Colonic mucosa (tissue), 4 donors: Measurements from ENCODE around the gene WDR33. TPM values are rescaled to one million over a fixed set of nuclear protein-coding genes. Genes with fewer than 3 reads are reported as not detected.

ENCODE experiments used
- DNase-seq: peaks from one replicate; pipeline ENCODE4 v3.0.0-alpha.2; 2020
- H3K27ac ChIP-seq: fragments of 200-600 bp; one replicate; pipeline ENCODE4 v1.8.0; 2021
- H3K27me3 ChIP-seq: fragments of 200-600 bp; one replicate; pipeline ENCODE4 v1.8.0; 2021
- H3K36me3 ChIP-seq: fragments of 200-600 bp; one replicate; pipeline ENCODE4 v1.8.0; 2021
- H3K4me1 ChIP-seq: fragments of 200-600 bp; one replicate; pipeline ENCODE4 v1.8.0; 2021; ENCODE audit warnings: mild to moderate bottlenecking
- H3K4me3 ChIP-seq: fragments of 200-600 bp; one replicate; pipeline ENCODE4 v1.8.0; 2021
- H3K9ac ChIP-seq, 2 donors: one replicate each; pipeline ENCODE4 v1.7.0; 2013; ENCODE audit warnings: control low read depth in 2 of 2, low read depth in 2 of 2, low read length in 2 of 2
- H3K9me3 ChIP-seq: fragments of 200-600 bp; one replicate; pipeline ENCODE4 v1.8.0; 2021
- intact Hi-C: fragments of 100-400 bp; cut with DNase I; formaldehyde crosslinking; loops from one replicate; pipeline ENCODE4 v1.14.1; 2022
- total RNA-seq, 2 donors: library from RNA; stranded (reverse); fragmentation: NEBNext Ultra II Directional in 1 of 2; extraction: Animal tissue kit (Norgen Biotek cat#: 25700) in 1 of 2; gene quantifications; one replicate each; pipeline ENCODE4 v1.2.1, GENCODE V29; 2021
- TF ChIP-seq, protein P1 (sequence below): fragments of 200-600 bp; IDR thresholded peaks from one replicate; pipeline ENCODE4 v1.8.0; 2022; ENCODE audit warnings: antibody characterized with exemption, mild to moderate bottlenecking
- donor health status: healthy.
- donor health status: DM: no; HTN: no; CAD: no.
- donor health status: DM: no; HTN: no; CAD: no.

WDR33 gene
- total RNA-seq, 2 donors from 2014 or later, result 48.1 to 59.4 TPM

DNA sequence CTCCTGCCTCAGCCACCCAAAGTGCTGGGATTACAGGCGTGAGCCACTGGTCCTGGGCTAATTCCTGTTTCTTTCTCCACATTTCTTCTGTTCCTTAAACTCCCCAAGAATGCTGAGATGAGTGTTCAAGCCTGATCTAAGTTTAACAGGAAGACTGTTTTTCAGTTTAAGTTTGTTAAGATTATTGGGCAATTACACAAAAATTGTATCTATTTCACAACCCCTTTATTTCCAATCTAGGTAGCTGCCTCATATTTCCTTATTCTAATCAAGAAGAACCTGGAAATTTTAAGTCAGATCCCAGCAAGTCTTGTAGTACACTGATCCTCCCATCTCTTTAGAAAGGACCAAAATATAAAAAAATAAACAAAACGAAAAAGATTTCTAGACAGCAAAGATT is 98.0 kb downstream of the WDR33 start:
- Histone ChIP-seq H3K27me3 (no peaks in the 10 kb centered on the region), H3K27ac (no peak overlapping the region), H3K36me3 (peaks cover 6% of the 10 kb centered on the region), H3K9ac (no peak overlapping the region), H3K4me3 (no peak overlapping the region), H3K9me3 (no peaks in the 10 kb centered on the region), H3K4me1 (no peaks in the 10 kb centered on the region)
- intact Hi-C loops, result loop anchor here (10.0 kb wide), 1 partner anchor 82 kb away; no protein-coding TSS in a partner anchor
- TF ChIP-seq, protein P1, sequence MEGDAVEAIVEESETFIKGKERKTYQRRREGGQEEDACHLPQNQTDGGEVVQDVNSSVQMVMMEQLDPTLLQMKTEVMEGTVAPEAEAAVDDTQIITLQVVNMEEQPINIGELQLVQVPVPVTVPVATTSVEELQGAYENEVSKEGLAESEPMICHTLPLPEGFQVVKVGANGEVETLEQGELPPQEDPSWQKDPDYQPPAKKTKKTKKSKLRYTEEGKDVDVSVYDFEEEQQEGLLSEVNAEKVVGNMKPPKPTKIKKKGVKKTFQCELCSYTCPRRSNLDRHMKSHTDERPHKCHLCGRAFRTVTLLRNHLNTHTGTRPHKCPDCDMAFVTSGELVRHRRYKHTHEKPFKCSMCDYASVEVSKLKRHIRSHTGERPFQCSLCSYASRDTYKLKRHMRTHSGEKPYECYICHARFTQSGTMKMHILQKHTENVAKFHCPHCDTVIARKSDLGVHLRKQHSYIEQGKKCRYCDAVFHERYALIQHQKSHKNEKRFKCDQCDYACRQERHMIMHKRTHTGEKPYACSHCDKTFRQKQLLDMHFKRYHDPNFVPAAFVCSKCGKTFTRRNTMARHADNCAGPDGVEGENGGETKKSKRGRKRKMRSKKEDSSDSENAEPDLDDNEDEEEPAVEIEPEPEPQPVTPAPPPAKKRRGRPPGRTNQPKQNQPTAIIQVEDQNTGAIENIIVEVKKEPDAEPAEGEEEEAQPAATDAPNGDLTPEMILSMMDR, result no peak
- DNase-seq, result no peak

DNA sequence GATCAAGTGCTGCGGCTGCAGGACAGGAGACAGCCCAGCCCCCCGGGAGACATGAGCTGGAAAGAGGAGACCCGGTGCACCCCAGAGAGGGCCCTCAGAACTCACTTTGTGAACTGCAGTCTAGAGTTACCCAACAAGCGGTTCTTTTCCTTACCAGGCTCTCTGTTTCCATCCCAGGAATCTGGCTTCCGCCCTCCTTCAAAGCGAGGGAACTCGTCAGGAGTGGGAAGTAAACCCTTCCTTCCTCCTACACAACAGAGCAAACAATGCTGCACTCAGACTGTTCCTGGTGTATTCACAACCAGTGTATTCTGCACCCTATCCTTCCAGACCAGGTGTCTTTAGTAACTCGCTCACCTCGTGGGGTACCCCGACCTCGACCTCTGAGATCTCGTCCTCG is 101.6 kb downstream of the WDR33 start:
- Histone ChIP-seq H3K36me3 (peaks cover 9% of the 10 kb centered on the region), H3K4me3 (no peak overlapping the region), H3K4me1 (no peaks in the 10 kb centered on the region), H3K27me3 (no peaks in the 10 kb centered on the region), H3K27ac (no peak overlapping the region), H3K9me3 (no peaks in the 10 kb centered on the region), H3K9ac (no peak overlapping the region)
- intact Hi-C loops, result no loop called here
- TF ChIP-seq, protein P1, result no peak
- no peak for DNase-seq

DNA sequence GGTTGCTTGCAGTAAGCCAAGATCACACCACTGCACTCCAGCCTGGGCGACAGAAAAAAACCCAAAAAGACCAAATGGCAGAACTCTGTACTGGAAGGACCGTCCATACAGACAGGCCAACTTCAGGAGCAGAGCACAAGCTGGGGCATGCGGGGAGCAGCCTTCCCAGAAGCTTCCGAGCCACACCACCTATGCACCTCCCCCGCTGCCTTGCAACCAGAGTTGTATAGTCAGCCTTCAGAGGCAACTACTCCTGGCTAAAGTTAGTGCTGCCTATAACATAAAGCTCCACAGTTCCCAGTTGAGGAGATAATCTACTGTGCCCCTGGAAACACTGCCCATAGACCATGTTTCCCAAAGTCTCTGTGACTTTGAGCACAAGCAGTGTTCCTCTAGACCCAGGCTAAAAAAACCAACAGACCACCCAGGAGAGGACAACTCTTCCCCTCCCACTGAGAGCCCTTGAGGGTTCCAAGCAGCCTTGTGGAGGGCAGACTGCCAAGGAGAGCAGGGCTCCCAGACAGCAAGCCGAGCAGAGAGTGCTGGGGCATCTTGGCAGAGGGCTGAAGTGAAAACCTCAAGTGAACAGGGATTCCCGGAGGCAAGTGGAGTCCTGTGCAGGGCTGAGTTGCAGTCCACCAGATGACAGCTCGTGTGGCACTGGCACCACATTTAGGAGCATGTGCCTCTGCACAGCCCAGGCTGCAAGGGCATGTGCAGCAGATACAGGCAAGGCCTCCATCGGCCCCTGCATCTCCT is 102.9 kb downstream of the WDR33 start:
- intact Hi-C loops, result no loop called here
- no peaks in the 10 kb centered on the region for H3K9me3 ChIP-seq
- H3K36me3 ChIP-seq, result peaks cover 9% of the 10 kb centered on the region
- H3K27ac ChIP-seq, result no peak overlapping the region
- no peak overlapping the region for H3K4me3 ChIP-seq
- TF ChIP-seq, protein P1, result no peak
- DNase-seq, result no peak
- H3K27me3 ChIP-seq, result no peaks in the 10 kb centered on the region
- H3K4me1 ChIP-seq, result peaks cover 4% of the 10 kb centered on the region
- H3K9ac ChIP-seq, result no peak overlapping the region

DNA sequence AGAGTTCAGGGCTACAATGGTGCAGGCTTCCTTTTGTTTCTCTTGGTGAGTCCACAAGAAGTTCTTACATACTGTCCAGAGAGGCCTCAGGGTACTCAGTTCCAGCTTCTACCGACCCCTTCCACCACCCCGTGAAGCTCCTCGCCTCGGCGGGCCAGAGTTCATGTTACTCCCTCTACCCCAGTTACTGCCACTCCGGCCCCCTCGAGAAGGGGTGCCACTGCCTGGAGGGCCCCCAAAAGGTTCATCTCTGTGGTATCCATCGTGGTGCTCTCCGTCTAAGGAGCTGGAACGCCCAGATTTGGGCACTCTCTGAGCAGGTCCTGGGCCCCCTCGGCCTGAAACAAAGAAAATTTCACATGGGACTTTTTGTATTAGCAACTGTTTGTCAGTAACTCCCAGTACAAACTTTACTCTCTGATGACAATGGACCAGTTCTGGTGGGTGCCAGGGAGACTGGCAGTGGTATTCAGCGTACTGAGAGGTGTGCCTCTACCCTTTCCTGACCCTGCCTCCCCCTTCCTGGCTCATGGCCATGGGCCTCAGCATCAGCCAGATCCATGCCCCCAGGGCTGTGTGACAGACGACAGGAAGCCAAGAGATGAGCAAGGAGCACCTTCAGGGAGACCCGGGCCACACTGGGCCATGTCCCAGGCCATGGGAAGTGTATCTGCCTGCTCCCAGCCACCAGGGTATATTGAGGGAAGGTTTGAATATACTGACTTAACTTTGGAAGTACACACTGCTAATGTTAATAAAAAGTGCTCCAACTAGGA is 104.6 kb downstream of the WDR33 start:
- no peak overlapping the region for H3K27ac ChIP-seq
- H3K36me3 ChIP-seq, result peaks cover 9% of the 10 kb centered on the region
- H3K9me3 ChIP-seq, result no peaks in the 10 kb centered on the region
- DNase-seq, result no peak
- peaks cover 11% of the 10 kb centered on the region for H3K4me1 ChIP-seq
- TF ChIP-seq, protein P1, result no peak
- H3K4me3 ChIP-seq, result no peak overlapping the region
- intact Hi-C loops, result no loop called here
- H3K27me3 ChIP-seq, result no peaks in the 10 kb centered on the region
- no peak overlapping the region for H3K9ac ChIP-seq

DNA sequence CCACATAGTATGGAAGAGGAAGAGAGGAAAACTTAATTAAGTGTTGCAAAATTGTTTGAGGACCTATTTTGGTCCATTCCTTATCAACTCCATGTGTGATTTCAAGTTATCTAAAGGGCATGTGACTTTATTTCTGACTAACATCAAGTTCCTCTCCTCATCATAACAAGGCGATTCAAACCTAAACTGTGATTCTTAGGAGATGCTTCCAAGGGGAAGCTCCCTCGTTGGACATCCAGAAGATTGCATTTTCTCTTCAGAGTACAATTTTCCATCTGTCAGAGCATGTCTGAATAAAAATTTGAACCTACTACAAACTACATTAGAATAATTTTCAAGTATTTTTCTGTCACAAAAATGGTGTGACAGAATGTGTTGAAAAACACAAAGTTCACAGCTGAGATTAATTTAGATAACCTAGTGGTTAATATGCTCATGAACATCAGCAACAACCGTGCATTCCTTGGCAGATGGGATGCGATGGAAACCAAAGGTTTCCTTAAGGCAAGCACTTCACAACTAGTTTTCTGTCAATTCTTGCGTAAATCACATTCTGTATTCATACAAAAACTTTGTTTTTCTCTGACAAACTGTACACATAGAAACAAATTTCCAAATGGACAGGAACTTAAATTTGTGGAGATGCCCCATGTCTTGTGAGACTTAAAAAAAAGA is 105.4 kb downstream of the WDR33 start:
- Histone ChIP-seq H3K9ac (no peak overlapping the region), H3K9me3 (no peaks in the 10 kb centered on the region), H3K27ac (no peak overlapping the region), H3K36me3 (peaks cover 9% of the 10 kb centered on the region), H3K27me3 (no peaks in the 10 kb centered on the region), H3K4me3 (no peak overlapping the region), H3K4me1 (peaks cover 14% of the 10 kb centered on the region)
- intact Hi-C loops, result no loop called here
- DNase-seq, result no peak
- TF ChIP-seq, protein P1, result no peak
